GM23338 (cell line): ENCODE results near the gene TYR.

Experiments used
- EZH2 ChIP-seq: fragments of 200-600 bp; sonication (generic); IDR thresholded peaks from one replicate; pipeline ENCODE4 v1.8.0; 2017; ENCODE audit warnings: antibody characterized with exemption, mild to moderate bottlenecking, low read depth; ENCODE audit not compliant: unreplicated experiment
- EZH2phosphoT487 ChIP-seq: fragments of 200-600 bp; sonication (generic); IDR thresholded peaks from one replicate; pipeline ENCODE4 v1.8.1; 2018; ENCODE audit warnings: antibody characterized with exemption; ENCODE audit not compliant: unreplicated experiment
- NANOG ChIP-seq: IDR thresholded peaks from 2 replicates; pipeline ENCODE4 v1.6.1; 2016; ENCODE audit warnings: antibody characterized with exemption, borderline replicate concordance
- POLR2AphosphoS5 ChIP-seq: IDR thresholded peaks from 2 replicates; pipeline ENCODE4 v1.6.1; 2016; ENCODE audit warnings: antibody characterized with exemption, low read depth
- TF ChIP-seq, protein P1 (sequence below): IDR thresholded peaks from one replicate; pipeline ENCODE4 v1.6.1; 2018; ENCODE audit warnings: antibody characterized with exemption; ENCODE audit not compliant: unreplicated experiment
- TF ChIP-seq, protein P2 (sequence below), 2 experiments: fragments of 200-600 bp in 1 of 2; sonication (generic) in 1 of 2; conservative IDR thresholded peaks; 2 replicates each; pipeline versions ENCODE4 v1.5.1 to v1.6.1; 2016 to 2017; ENCODE audit warnings: antibody characterized with exemption in 2 of 2, low read depth in 2 of 2, mild to moderate bottlenecking in 2 of 2, moderate library complexity in 1 of 2
- TF ChIP-seq, protein P3 (sequence below): IDR thresholded peaks from 2 replicates; pipeline ENCODE4 v1.6.1; 2016; ENCODE audit warnings: antibody characterized with exemption

GRCh38 chr11:89267660-89268302 is 90.1 kb downstream of the TYR start:
- TF ChIP-seq NANOG (no peak), POLR2AphosphoS5 (no peak), EZH2 (no peak), EZH2phosphoT487 (no peak)
- TF ChIP-seq, protein P1, sequence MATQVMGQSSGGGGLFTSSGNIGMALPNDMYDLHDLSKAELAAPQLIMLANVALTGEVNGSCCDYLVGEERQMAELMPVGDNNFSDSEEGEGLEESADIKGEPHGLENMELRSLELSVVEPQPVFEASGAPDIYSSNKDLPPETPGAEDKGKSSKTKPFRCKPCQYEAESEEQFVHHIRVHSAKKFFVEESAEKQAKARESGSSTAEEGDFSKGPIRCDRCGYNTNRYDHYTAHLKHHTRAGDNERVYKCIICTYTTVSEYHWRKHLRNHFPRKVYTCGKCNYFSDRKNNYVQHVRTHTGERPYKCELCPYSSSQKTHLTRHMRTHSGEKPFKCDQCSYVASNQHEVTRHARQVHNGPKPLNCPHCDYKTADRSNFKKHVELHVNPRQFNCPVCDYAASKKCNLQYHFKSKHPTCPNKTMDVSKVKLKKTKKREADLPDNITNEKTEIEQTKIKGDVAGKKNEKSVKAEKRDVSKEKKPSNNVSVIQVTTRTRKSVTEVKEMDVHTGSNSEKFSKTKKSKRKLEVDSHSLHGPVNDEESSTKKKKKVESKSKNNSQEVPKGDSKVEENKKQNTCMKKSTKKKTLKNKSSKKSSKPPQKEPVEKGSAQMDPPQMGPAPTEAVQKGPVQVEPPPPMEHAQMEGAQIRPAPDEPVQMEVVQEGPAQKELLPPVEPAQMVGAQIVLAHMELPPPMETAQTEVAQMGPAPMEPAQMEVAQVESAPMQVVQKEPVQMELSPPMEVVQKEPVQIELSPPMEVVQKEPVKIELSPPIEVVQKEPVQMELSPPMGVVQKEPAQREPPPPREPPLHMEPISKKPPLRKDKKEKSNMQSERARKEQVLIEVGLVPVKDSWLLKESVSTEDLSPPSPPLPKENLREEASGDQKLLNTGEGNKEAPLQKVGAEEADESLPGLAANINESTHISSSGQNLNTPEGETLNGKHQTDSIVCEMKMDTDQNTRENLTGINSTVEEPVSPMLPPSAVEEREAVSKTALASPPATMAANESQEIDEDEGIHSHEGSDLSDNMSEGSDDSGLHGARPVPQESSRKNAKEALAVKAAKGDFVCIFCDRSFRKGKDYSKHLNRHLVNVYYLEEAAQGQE: no peak
- TF ChIP-seq, protein P2, sequence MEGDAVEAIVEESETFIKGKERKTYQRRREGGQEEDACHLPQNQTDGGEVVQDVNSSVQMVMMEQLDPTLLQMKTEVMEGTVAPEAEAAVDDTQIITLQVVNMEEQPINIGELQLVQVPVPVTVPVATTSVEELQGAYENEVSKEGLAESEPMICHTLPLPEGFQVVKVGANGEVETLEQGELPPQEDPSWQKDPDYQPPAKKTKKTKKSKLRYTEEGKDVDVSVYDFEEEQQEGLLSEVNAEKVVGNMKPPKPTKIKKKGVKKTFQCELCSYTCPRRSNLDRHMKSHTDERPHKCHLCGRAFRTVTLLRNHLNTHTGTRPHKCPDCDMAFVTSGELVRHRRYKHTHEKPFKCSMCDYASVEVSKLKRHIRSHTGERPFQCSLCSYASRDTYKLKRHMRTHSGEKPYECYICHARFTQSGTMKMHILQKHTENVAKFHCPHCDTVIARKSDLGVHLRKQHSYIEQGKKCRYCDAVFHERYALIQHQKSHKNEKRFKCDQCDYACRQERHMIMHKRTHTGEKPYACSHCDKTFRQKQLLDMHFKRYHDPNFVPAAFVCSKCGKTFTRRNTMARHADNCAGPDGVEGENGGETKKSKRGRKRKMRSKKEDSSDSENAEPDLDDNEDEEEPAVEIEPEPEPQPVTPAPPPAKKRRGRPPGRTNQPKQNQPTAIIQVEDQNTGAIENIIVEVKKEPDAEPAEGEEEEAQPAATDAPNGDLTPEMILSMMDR (conservative IDR thresholded peaks at IDR 0.05; ENCODE audit: low read depth in 2 of 2): no peak
- TF ChIP-seq, protein P3, sequence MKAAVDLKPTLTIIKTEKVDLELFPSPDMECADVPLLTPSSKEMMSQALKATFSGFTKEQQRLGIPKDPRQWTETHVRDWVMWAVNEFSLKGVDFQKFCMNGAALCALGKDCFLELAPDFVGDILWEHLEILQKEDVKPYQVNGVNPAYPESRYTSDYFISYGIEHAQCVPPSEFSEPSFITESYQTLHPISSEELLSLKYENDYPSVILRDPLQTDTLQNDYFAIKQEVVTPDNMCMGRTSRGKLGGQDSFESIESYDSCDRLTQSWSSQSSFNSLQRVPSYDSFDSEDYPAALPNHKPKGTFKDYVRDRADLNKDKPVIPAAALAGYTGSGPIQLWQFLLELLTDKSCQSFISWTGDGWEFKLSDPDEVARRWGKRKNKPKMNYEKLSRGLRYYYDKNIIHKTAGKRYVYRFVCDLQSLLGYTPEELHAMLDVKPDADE: no peak
